Colonic mucosa (tissue), 4 donors: ENCODE data around the gene CA12. TPM values are rescaled to one million over a fixed set of nuclear protein-coding genes. Genes with fewer than 3 reads are reported as not detected.
A peak's percentile ranks its signal among the peaks of the same experiment; 100 is the strongest.

ENCODE experiments used
- DNase-seq: peaks from one replicate; pipeline ENCODE4 v3.0.0-alpha.2; 2020
- H3K27ac ChIP-seq: fragments of 200-600 bp; one replicate; pipeline ENCODE4 v1.8.0; 2021
- H3K27me3 ChIP-seq: fragments of 200-600 bp; one replicate; pipeline ENCODE4 v1.8.0; 2021
- H3K36me3 ChIP-seq: fragments of 200-600 bp; one replicate; pipeline ENCODE4 v1.8.0; 2021
- H3K4me1 ChIP-seq: fragments of 200-600 bp; one replicate; pipeline ENCODE4 v1.8.0; 2021; ENCODE audit warnings: mild to moderate bottlenecking
- H3K4me3 ChIP-seq: fragments of 200-600 bp; one replicate; pipeline ENCODE4 v1.8.0; 2021
- H3K9ac ChIP-seq, 2 donors: one replicate each; pipeline ENCODE4 v1.7.0; 2013; ENCODE audit warnings: control low read depth in 2 of 2, low read depth in 2 of 2, low read length in 2 of 2
- H3K9me3 ChIP-seq: fragments of 200-600 bp; one replicate; pipeline ENCODE4 v1.8.0; 2021
- CTCF ChIP-seq: fragments of 200-600 bp; IDR thresholded peaks from one replicate; pipeline ENCODE4 v1.8.0; 2022; ENCODE audit warnings: antibody characterized with exemption, mild to moderate bottlenecking
- intact Hi-C: fragments of 100-400 bp; cut with DNase I; formaldehyde crosslinking; loops from one replicate; pipeline ENCODE4 v1.14.1; 2022
- total RNA-seq, 2 donors: library from RNA; stranded (reverse); fragmentation: NEBNext Ultra II Directional in 1 of 2; extraction: Animal tissue kit (Norgen Biotek cat#: 25700) in 1 of 2; gene quantifications; one replicate each; pipeline ENCODE4 v1.2.1, GENCODE V29; 2021
- donor health status: healthy.
- donor health status: DM: no; HTN: no; CAD: no.
- donor health status: DM: no; HTN: no; CAD: no.

CA12 gene
- 100 to 1,000 TPM; 290 to 339 TPM for total RNA-seq

GRCh38 chr15:63381301-63382204, at the start of gene CA12:
TSS of gene CA12 (minus strand) at chr15:63381846. CDS start at chr15:63381720, 126 bp downstream.
- intact Hi-C loops = no loop called here
- H3K27ac ChIP-seq = peak within 1 kb of the TSS; percentile 56
- H3K4me3 ChIP-seq = peak within 1 kb of the TSS; percentile 65
- H3K36me3 ChIP-seq = no peaks in the 10 kb centered on the region
- no peaks in the 10 kb centered on the region for H3K9me3 ChIP-seq
- H3K27me3 ChIP-seq = no peaks in the 10 kb centered on the region
- peak; percentile 86 for DNase-seq
- H3K4me1 ChIP-seq = no peaks in the 10 kb centered on the region
- H3K9ac ChIP-seq = peak within 1 kb of the TSS; percentile 62 to 93
- TF ChIP-seq CTCF = no peak

DNA sequence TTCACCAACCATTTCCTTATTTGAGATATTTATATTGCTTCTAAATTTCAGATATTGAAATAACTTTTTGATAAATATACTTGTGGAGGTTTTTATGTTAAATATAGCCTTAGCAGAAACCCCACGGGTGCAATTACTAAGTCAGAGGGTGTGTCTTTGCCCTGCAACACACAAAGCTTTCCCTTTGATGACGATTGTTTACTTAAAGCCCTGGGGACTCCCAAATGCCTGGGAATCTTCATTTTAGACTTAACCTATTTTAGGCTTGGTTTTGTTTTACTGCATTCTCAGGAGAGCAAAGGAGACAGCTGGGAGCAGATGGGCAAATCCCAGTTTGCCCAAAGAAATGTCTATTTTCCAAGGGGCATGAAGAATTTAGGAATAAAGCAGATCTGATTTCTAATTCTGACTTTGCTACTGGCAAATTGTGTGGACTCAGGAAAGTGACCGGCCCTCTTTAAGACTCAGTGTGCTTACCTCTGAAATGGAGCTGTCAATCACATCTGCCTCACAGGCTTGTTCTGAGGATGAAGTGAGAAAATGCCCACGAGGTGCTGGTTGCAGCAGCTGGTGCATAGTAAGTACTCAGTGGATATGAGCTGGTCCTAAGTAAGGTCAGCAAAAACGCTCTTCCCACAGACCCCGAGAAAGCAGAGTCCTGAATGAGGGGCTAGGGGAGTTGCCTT, 49.3 kb upstream of the CA12 start:
- TF ChIP-seq CTCF = no peak
- H3K27ac ChIP-seq = no peak overlapping the region
- intact Hi-C loops = no loop called here
- no peak overlapping the region for H3K4me3 ChIP-seq
- no peak for DNase-seq
- H3K9ac ChIP-seq = no peak overlapping the region
- no peaks in the 10 kb centered on the region for H3K9me3 ChIP-seq
- no peaks in the 10 kb centered on the region for H3K27me3 ChIP-seq
- no peaks in the 10 kb centered on the region for H3K4me1 ChIP-seq
- H3K36me3 ChIP-seq = no peaks in the 10 kb centered on the region

GRCh38 chr15:63426552-63426951, 44.9 kb upstream of the CA12 start:
- no peaks in the 10 kb centered on the region for H3K4me1 ChIP-seq
- intact Hi-C loops = no loop called here
- H3K9ac ChIP-seq = no peak overlapping the region
- no peaks in the 10 kb centered on the region for H3K9me3 ChIP-seq
- no peaks in the 10 kb centered on the region for H3K27me3 ChIP-seq
- no peaks in the 10 kb centered on the region for H3K36me3 ChIP-seq
- TF ChIP-seq CTCF = no peak
- H3K4me3 ChIP-seq = no peak overlapping the region
- DNase-seq = no peak
- H3K27ac ChIP-seq = no peak overlapping the region

- intact Hi-C loops = no loop called here
- Histone ChIP-seq H3K4me1 (no peaks in the 10 kb centered on the region), H3K36me3 (no peaks in the 10 kb centered on the region), H3K9me3 (no peaks in the 10 kb centered on the region), H3K9ac (no peak overlapping the region), H3K27ac (no peak overlapping the region), H3K27me3 (no peaks in the 10 kb centered on the region), H3K4me3 (no peak overlapping the region)
- TF ChIP-seq CTCF = no peak
- no peak for DNase-seq
Measured at GRCh38 chr15:63425426-63425985, 43.9 kb upstream of the CA12 start.

DNA sequence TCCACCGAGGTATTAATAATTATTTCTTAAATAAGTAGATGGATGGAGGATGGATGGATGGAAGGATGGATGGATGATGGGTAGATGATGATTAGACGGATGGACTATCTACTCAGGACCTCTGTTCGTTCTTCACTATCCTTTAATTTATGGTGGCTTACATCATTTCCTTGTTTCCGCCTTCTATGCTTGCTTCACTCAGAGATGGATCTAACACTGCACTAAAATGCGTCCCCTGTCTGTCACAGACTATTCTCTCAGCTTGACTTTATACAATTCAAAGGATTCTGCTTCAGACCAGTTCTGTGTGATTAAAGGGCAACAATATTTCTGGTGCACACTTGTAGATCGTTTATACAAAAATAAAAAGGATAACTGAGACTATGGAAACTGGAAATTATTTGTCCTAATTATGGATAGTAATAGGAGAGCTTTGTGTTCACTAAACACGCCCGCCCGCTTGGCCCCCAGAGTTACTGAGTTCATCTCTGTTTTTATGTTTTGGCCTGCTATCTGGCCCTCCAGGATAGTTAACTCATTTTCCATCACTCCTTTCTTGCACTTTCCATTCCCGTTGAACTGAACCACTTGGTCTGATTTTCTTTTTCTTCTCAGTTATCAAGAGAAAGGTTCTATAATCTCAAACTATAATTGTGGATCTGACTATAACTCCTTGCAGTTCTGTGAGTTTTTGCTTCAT, 41.4 kb upstream of the CA12 start:
- Histone ChIP-seq H3K36me3 (no peaks in the 10 kb centered on the region), H3K4me1 (no peaks in the 10 kb centered on the region), H3K4me3 (no peak overlapping the region), H3K27me3 (no peaks in the 10 kb centered on the region), H3K9me3 (no peaks in the 10 kb centered on the region), H3K9ac (no peak overlapping the region), H3K27ac (no peak overlapping the region)
- TF ChIP-seq CTCF = no peak
- no peak for DNase-seq
- intact Hi-C loops = no loop called here
